Coronary artery (tissue), 2 donors: ENCODE data around the gene ADCK1.

Source experiments
- DNase-seq: peaks from one replicate; pipeline ENCODE4 v3.0.0-alpha.2; 2017; ENCODE audit warnings: low spot score
- H3K27ac ChIP-seq, 2 donors: fragments of 200-600 bp; sonication (generic); one replicate each; pipeline ENCODE4 v1.5.1; 2016 to 2019
- H3K4me3 ChIP-seq: fragments of 200-600 bp; sonication (generic); 2 replicates; pipeline ENCODE4 v1.5.1; 2016; ENCODE audit warnings: mild to moderate bottlenecking, moderate library complexity
- CTCF ChIP-seq: fragments of 200-600 bp; sonication (generic); IDR thresholded peaks from one replicate; pipeline ENCODE4 v1.5.1; 2019; ENCODE audit warnings: antibody characterized with exemption

ADCK1 gene

GRCh38 chr14:77964586-77964985 lies 164.7 kb downstream of the ADCK1 start:
- Histone ChIP-seq H3K27ac (no peak overlapping the region), H3K4me3 (no peak overlapping the region)
- DNase-seq, result no peak
- no peak for TF ChIP-seq CTCF

GRCh38 chr14:77965050-77965449 lies 165.1 kb downstream of the ADCK1 start:
- no peak for DNase-seq
- Histone ChIP-seq H3K4me3 (no peak overlapping the region), H3K27ac (no peak overlapping the region)
- TF ChIP-seq CTCF, result no peak

GRCh38 chr14:77965919-77966435 lies 166.1 kb downstream of the ADCK1 start:
- DNase-seq, result no peak
- peak overlapping the region; percentile 59 for H3K4me3 ChIP-seq
- no peak for TF ChIP-seq CTCF
- H3K27ac ChIP-seq, result no peak overlapping the region

- no peak for DNase-seq
- no peak for TF ChIP-seq CTCF
- Histone ChIP-seq H3K27ac (no peak overlapping the region), H3K4me3 (no peak overlapping the region)
These were observed 167.2 kb downstream of the ADCK1 start for GRCh38 chr14:77967110-77967509.

- Histone ChIP-seq H3K4me3 (no peak overlapping the region), H3K27ac (no peak overlapping the region)
- no peak for TF ChIP-seq CTCF
- DNase-seq, result no peak
These were observed 170.7 kb downstream of the ADCK1 start for GRCh38 chr14:77970646-77971045.

- no peak overlapping the region for H3K27ac ChIP-seq
- DNase-seq, result no peak
- H3K4me3 ChIP-seq, result no peak overlapping the region
- no peak for TF ChIP-seq CTCF
These were observed 173.3 kb downstream of the ADCK1 start for GRCh38 chr14:77973246-77973645.

- Histone ChIP-seq H3K27ac (no peak overlapping the region), H3K4me3 (no peak overlapping the region)
- no peak for DNase-seq
- no peak for TF ChIP-seq CTCF
These were observed 176.7 kb downstream of the ADCK1 start for GRCh38 chr14:77976591-77976990.
